ENCODE measurements around the gene ADGRG1.

The ADGRG1 gene

GRCh38 chr16:57640185-57640584 lies 11.8 kb downstream of the ADGRG1 start:
- TF ChIP-seq CTCF (conservative IDR thresholded peaks at IDR 0.05), result no peak
- no peak overlapping the region for H3K27ac ChIP-seq

- no peak for TF ChIP-seq CTCF (conservative IDR thresholded peaks at IDR 0.05)
- no peak overlapping the region for H3K27ac ChIP-seq
These were observed 12.2 kb downstream of the ADGRG1 start for GRCh38 chr16:57640612-57641011.

- H3K27ac ChIP-seq, result no peak overlapping the region
- no peak for TF ChIP-seq CTCF (conservative IDR thresholded peaks at IDR 0.05)
These were observed 14.0 kb downstream of the ADGRG1 start for GRCh38 chr16:57642160-57643135.

- no peak overlapping the region for H3K27ac ChIP-seq
- no peak for TF ChIP-seq CTCF (conservative IDR thresholded peaks at IDR 0.05)
These were observed 14.9 kb downstream of the ADGRG1 start for GRCh38 chr16:57643147-57643874.

GRCh38 chr16:57643910-57644309 lies 15.5 kb downstream of the ADGRG1 start:
- H3K27ac ChIP-seq, result no peak overlapping the region
- no peak for TF ChIP-seq CTCF (conservative IDR thresholded peaks at IDR 0.05)

- no peak overlapping the region for H3K27ac ChIP-seq
- no peak for TF ChIP-seq CTCF (conservative IDR thresholded peaks at IDR 0.05)
These were observed 16.1 kb downstream of the ADGRG1 start for GRCh38 chr16:57644383-57645014.

GRCh38 chr16:57645169-57645568 lies 16.7 kb downstream of the ADGRG1 start:
- no peak for TF ChIP-seq CTCF (conservative IDR thresholded peaks at IDR 0.05)
- H3K27ac ChIP-seq, result no peak overlapping the region

Measured in VCaP (cell line).